Dedifferentiated amniotic fluid mesenchymal stem cell (primary cell): ENCODE measurements around the gene PTCRA.

Experiments
- DNase-seq: peaks from one replicate; pipeline ENCODE4 v3.0.0-alpha.2; 2016; ENCODE audit errors: extremely low spot score

Gene PTCRA

DNA sequence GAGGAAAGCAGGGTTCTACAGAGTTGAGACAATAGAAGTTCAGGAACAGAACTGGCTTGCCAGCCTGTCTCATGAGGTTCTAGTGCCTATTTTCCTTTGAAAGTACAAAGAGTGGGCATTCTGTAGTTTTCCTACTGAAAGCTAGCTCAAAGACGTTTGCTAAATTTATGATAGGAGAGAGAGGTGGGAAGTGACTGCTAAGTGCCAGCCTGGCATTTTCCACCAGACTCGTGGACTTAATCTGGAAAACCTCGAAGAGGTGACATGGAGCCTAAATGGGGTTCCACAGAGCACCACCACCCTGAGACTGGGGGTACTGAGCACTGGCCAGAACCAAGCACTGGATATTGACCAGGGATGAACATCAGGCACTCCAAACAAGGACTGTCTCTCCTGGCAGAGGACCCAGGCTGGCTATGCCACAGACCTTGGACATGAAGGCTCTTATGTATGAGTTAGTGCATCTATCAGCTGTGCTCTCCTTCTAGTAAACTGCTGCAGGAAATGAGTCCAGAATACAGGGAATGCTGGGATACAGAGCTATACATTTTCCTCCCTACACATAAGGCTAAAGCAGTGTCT lies 56.0 kb downstream of the PTCRA start:
- no peak for DNase-seq

DNA sequence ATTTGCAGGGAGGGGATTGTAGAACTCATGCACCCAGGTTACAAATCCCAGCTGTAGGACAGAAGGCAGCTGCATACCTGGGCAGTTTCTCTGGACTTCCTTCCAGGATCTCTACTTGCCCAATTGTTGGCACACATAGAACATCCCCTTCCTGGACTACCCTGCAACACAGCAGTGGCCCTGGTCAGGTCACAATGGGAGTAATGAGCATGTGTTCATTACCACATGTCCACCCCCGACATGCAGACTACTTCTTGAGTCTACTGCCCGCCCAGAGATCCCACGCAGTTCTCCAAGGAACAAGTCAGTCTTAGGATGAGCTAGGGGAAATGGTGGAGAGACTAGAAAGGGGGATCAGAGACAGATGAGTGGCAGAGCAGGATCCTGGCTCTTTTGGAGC lies 58.1 kb downstream of the PTCRA start:
- DNase-seq, result no peak

- DNase-seq, result no peak
These were observed 59.2 kb downstream of the PTCRA start for GRCh38 chr6:42974919-42975505.
